GM12874 (cell line): ENCODE measurements around the gene COL11A1.

Experiments
- TF ChIP-seq, protein P1 (sequence below): IDR thresholded peaks from 2 replicates; pipeline ENCODE4 v1.5.1; 2011; ENCODE audit warnings: low read depth, mild to moderate bottlenecking, control low read depth, low read length, moderate library complexity; ENCODE audit not compliant: insufficient read depth

COL11A1 gene

DNA sequence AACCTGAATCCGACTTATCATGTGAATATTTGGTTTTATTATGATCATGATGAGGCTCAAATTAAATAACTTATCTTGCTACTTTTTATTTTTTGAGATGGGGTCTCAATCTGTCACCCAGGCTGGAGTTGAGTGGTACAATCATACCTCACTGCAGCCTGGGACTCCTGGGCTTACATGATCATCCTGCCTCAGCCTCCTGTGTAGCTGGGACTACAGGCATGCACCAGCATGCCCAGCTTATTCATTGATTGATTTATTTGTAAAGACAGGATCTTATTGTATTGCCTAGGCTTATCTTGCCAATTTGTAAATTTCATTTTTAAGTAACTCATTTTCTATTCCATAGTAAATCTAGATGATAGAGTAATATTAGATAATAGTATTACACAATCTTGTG, 84.3 kb downstream of the COL11A1 start:
- TF ChIP-seq, protein P1, sequence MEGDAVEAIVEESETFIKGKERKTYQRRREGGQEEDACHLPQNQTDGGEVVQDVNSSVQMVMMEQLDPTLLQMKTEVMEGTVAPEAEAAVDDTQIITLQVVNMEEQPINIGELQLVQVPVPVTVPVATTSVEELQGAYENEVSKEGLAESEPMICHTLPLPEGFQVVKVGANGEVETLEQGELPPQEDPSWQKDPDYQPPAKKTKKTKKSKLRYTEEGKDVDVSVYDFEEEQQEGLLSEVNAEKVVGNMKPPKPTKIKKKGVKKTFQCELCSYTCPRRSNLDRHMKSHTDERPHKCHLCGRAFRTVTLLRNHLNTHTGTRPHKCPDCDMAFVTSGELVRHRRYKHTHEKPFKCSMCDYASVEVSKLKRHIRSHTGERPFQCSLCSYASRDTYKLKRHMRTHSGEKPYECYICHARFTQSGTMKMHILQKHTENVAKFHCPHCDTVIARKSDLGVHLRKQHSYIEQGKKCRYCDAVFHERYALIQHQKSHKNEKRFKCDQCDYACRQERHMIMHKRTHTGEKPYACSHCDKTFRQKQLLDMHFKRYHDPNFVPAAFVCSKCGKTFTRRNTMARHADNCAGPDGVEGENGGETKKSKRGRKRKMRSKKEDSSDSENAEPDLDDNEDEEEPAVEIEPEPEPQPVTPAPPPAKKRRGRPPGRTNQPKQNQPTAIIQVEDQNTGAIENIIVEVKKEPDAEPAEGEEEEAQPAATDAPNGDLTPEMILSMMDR = no peak

GRCh38 chr1:103002005-103002404, 106.3 kb downstream of the COL11A1 start:
- TF ChIP-seq, protein P1 = no peak

DNA sequence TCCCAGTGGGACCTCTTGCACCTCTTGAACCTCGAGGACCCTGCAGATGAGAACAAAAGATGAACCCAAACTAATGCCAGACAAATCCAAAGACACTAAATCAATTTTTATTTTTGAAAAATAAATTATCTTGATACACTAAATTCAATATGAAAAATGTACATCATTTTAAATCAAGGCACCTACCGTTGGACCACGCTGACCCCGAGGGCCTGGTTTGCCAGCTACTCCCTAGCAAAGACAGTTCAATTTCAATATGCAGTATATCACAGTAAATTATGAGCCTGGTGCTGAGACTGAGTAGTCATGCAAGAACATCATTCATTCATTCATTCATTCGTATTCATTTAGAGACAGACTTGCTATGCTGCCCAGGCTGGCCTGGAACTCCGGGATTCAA, 129.4 kb downstream of the COL11A1 start:
- TF ChIP-seq, protein P1 = no peak

DNA sequence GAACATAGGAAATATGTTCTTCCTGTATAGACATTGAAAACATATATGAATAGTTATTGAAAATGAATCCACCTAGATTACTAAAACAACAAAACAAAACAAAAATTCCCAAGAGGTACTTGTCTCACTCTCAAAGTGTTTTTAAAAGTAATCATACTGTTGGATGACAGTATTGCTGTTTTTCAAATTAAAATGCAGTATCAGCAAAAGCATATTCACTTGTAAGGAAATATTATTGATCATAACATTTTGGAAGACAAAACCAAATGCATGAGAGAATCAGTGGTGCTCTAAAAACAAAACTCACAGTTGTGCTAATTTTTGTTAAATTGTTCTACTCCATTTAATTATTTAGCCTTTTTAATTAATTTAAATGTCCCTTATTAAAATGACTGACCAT, 131.0 kb downstream of the COL11A1 start:
- TF ChIP-seq, protein P1 = no peak

GRCh38 chr1:102970496-102971078, 137.7 kb downstream of the COL11A1 start:
- TF ChIP-seq, protein P1 = peak; percentile 61

DNA sequence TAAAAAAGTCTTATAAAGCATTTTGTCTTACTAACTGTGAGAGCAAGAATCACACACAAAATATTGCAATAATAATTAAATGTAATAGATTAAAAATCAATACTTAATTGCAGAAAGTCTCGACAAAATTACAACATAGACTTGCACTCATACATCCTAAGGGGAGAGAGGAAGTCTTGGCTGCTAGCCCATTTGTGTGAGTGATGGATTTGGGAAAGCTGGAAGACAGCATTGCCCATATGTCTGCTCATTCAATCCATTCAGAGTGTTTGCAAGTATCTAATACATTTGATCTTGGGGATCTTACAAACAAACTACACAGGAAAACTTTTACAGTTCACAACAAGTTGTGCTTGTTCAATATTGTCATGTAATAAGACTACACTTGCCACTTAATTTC, 140.5 kb downstream of the COL11A1 start:
- TF ChIP-seq, protein P1 = no peak

DNA sequence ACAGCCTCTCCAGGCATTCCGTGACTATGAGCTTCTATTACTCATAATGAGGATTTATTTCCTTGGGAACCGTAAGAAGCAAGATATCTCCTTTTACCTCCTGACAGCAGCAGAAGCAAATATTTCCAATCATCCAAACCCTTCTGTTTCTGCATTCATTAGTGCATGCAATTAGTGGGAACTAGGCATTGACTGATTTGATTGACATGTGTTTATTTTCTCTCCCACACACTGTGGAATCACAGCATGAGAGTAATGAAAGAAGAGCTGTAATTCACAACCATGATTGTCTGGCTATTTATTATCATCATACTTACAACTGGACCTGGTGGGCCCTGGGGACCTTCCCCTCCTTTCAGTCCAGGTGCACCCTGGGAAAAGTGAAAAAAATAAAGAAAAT, 146.8 kb downstream of the COL11A1 start:
- TF ChIP-seq, protein P1 = no peak
